ENCODE data around the gene ZNF774. TPM values are rescaled to one million over a fixed set of nuclear protein-coding genes. Genes with fewer than 3 reads are reported as not detected.
A peak's percentile ranks its signal among the peaks of the same experiment; 100 is the strongest.
"Not testable (repeated sequence)": the region's sequence is repeated elsewhere in the genome, so short reads cannot be mapped to it uniquely, and the experiment has no call there.

Gene ZNF774
- polyA plus RNA-seq (2013, experiment 1 of 2): 0.90 TPM
- polyA plus RNA-seq (2013, experiment 2 of 2): 1.0 TPM

- no peak within 1 kb of the TSS for H2AK5ac ChIP-seq (ENCODE audit: low read length)
- H3K9ac ChIP-seq (ENCODE audit: low read length): peak within 1 kb of the TSS; percentile 69
- H3K36me3 ChIP-seq (ENCODE audit: control insufficient read depth, insufficient read depth, low read length): no peaks in the 10 kb centered on the region
- peak; percentile 98 for DNase-seq
- H2BK5ac ChIP-seq (ENCODE audit: low read length): no peak within 1 kb of the TSS
- H3K79me1 ChIP-seq (ENCODE audit: low read length): no peaks in the 10 kb centered on the region
- H3K4me1 ChIP-seq (ENCODE audit: control insufficient read depth, low read depth, low read length): no peaks in the 10 kb centered on the region
- no CpG with 5 or more reads among the region's 53 CpGs for WGBS (ENCODE audit: extremely low coverage, insufficient coverage, low lambda C conversion rate)
- H3K4me3 ChIP-seq (ENCODE audit: low read length): peak within 1 kb of the TSS; percentile 75
- H4K5ac ChIP-seq (ENCODE audit: low read length): no peak within 1 kb of the TSS
- H3K18ac ChIP-seq (ENCODE audit: low read length): no peak within 1 kb of the TSS
- H2BK15ac ChIP-seq (replicated peaks; ENCODE audit: low read depth): no peak within 1 kb of the TSS
- no peaks in the 10 kb centered on the region for H3K79me2 ChIP-seq (ENCODE audit: control insufficient read depth, insufficient read depth, low read length)
- no peaks in the 10 kb centered on the region for H3K27me3 ChIP-seq (ENCODE audit: insufficient read depth, low read length, poor library complexity)
- H3K56ac ChIP-seq (ENCODE audit: low read length): peak within 1 kb of the TSS; percentile 81
- no peak within 1 kb of the TSS for H2BK120ac ChIP-seq (ENCODE audit: low read depth, low read length)
- H3K4me2 ChIP-seq (ENCODE audit: low read length): peak within 1 kb of the TSS; percentile 98
- H3K27ac ChIP-seq (ENCODE audit: low read depth, low read length): peak within 1 kb of the TSS; percentile 11
- H3K4ac ChIP-seq (ENCODE audit: low read depth, low read length): no peak within 1 kb of the TSS
- H4K8ac ChIP-seq (ENCODE audit: low read depth, low read length): peak within 1 kb of the TSS; percentile 43
- peak within 1 kb of the TSS; percentile 30 for H3K23ac ChIP-seq (ENCODE audit: low read length)
Observed at GRCh38 chr15:90352107-90352893, at the start of gene ZNF774. ZNF774 (plus strand) TSS chr15:90352284; CDS start chr15:90354661, 2,377 bp downstream.

GRCh38 chr15:90305355-90305754, 46.7 kb upstream of the ZNF774 start:
- H3K56ac ChIP-seq (ENCODE audit: low read length); H3K79me2 ChIP-seq (ENCODE audit: control insufficient read depth, insufficient read depth, low read length); H4K5ac ChIP-seq (ENCODE audit: low read length); H3K36me3 ChIP-seq (ENCODE audit: control insufficient read depth, insufficient read depth, low read length); H3K23ac ChIP-seq (ENCODE audit: low read length); H3K79me1 ChIP-seq (ENCODE audit: low read length); DNase-seq; H3K4me3 ChIP-seq (ENCODE audit: low read length); H3K4me2 ChIP-seq (ENCODE audit: low read length); H3K27ac ChIP-seq (ENCODE audit: low read depth, low read length); H2BK5ac ChIP-seq (ENCODE audit: low read length); H3K18ac ChIP-seq (ENCODE audit: low read length); H2BK120ac ChIP-seq (ENCODE audit: low read depth, low read length); H3K4me1 ChIP-seq (ENCODE audit: control insufficient read depth, low read depth, low read length); H2BK15ac ChIP-seq (replicated peaks; ENCODE audit: low read depth); H4K8ac ChIP-seq (ENCODE audit: low read depth, low read length); H3K9ac ChIP-seq (ENCODE audit: low read length); H2AK5ac ChIP-seq (ENCODE audit: low read length); H3K4ac ChIP-seq (ENCODE audit: low read depth, low read length); H3K27me3 ChIP-seq (ENCODE audit: insufficient read depth, low read length, poor library complexity): not testable (repeated sequence)
- WGBS (ENCODE audit: extremely low coverage, insufficient coverage, low lambda C conversion rate): no CpG with 5 or more reads among the region's 14 CpGs

- no peaks in the 10 kb centered on the region for H3K79me1 ChIP-seq (ENCODE audit: low read length)
- H3K9ac ChIP-seq (ENCODE audit: low read length): no peak overlapping the region
- H4K5ac ChIP-seq (ENCODE audit: low read length): no peak overlapping the region
- H2BK120ac ChIP-seq (ENCODE audit: low read depth, low read length): no peak overlapping the region
- no peak overlapping the region for H3K23ac ChIP-seq (ENCODE audit: low read length)
- H2BK5ac ChIP-seq (ENCODE audit: low read length): no peak overlapping the region
- no CpG with 5 or more reads among the region's 3 CpGs for WGBS (ENCODE audit: extremely low coverage, insufficient coverage, low lambda C conversion rate)
- no peak for DNase-seq
- H2AK5ac ChIP-seq (ENCODE audit: low read length): no peak overlapping the region
- H3K27me3 ChIP-seq (ENCODE audit: insufficient read depth, low read length, poor library complexity): no peaks in the 10 kb centered on the region
- no peak overlapping the region for H4K8ac ChIP-seq (ENCODE audit: low read depth, low read length)
- no peak overlapping the region for H3K4ac ChIP-seq (ENCODE audit: low read depth, low read length)
- no peak overlapping the region for H3K4me2 ChIP-seq (ENCODE audit: low read length)
- H3K79me2 ChIP-seq (ENCODE audit: control insufficient read depth, insufficient read depth, low read length): no peaks in the 10 kb centered on the region
- no peak overlapping the region for H2BK15ac ChIP-seq (replicated peaks; ENCODE audit: low read depth)
- H3K4me3 ChIP-seq (ENCODE audit: low read length): no peak overlapping the region
- no peaks in the 10 kb centered on the region for H3K36me3 ChIP-seq (ENCODE audit: control insufficient read depth, insufficient read depth, low read length)
- no peak overlapping the region for H3K18ac ChIP-seq (ENCODE audit: low read length)
- no peaks in the 10 kb centered on the region for H3K4me1 ChIP-seq (ENCODE audit: control insufficient read depth, low read depth, low read length)
- no peak overlapping the region for H3K56ac ChIP-seq (ENCODE audit: low read length)
- no peak overlapping the region for H3K27ac ChIP-seq (ENCODE audit: low read depth, low read length)
Observed at GRCh38 chr15:90305932-90306331, 46.2 kb upstream of the ZNF774 start.

GRCh38 chr15:90306560-90306959, 45.5 kb upstream of the ZNF774 start:
- Histone ChIP-seq H2BK15ac (replicated peaks; ENCODE audit: low read depth) (no peak overlapping the region), H3K27ac (ENCODE audit: low read depth, low read length) (no peak overlapping the region), H3K79me2 (ENCODE audit: control insufficient read depth, insufficient read depth, low read length) (no peaks in the 10 kb centered on the region), H3K79me1 (ENCODE audit: low read length) (no peaks in the 10 kb centered on the region), H3K27me3 (ENCODE audit: insufficient read depth, low read length, poor library complexity) (no peaks in the 10 kb centered on the region), H3K4me1 (ENCODE audit: control insufficient read depth, low read depth, low read length) (no peaks in the 10 kb centered on the region), H3K23ac (ENCODE audit: low read length) (no peak overlapping the region), H3K36me3 (ENCODE audit: control insufficient read depth, insufficient read depth, low read length) (no peaks in the 10 kb centered on the region), H2BK5ac (ENCODE audit: low read length) (no peak overlapping the region), H4K5ac (ENCODE audit: low read length) (no peak overlapping the region), H3K56ac (ENCODE audit: low read length) (no peak overlapping the region), H3K18ac (ENCODE audit: low read length) (no peak overlapping the region), H3K4me2 (ENCODE audit: low read length) (no peak overlapping the region), H3K4me3 (ENCODE audit: low read length) (no peak overlapping the region), H4K8ac (ENCODE audit: low read depth, low read length) (no peak overlapping the region), H3K9ac (ENCODE audit: low read length) (no peak overlapping the region), H3K4ac (ENCODE audit: low read depth, low read length) (no peak overlapping the region), H2BK120ac (ENCODE audit: low read depth, low read length) (no peak overlapping the region), H2AK5ac (ENCODE audit: low read length) (no peak overlapping the region)
- no CpG with 5 or more reads among the region's 6 CpGs for WGBS (ENCODE audit: extremely low coverage, insufficient coverage, low lambda C conversion rate)
- DNase-seq: no peak

- H4K8ac ChIP-seq (ENCODE audit: low read depth, low read length): no peak overlapping the region
- no CpG with 5 or more reads among the region's 2 CpGs for WGBS (ENCODE audit: extremely low coverage, insufficient coverage, low lambda C conversion rate)
- H3K18ac ChIP-seq (ENCODE audit: low read length): no peak overlapping the region
- H3K4me3 ChIP-seq (ENCODE audit: low read length): no peak overlapping the region
- no peaks in the 10 kb centered on the region for H3K4me1 ChIP-seq (ENCODE audit: control insufficient read depth, low read depth, low read length)
- no peak overlapping the region for H2AK5ac ChIP-seq (ENCODE audit: low read length)
- H4K5ac ChIP-seq (ENCODE audit: low read length): no peak overlapping the region
- no peak overlapping the region for H3K23ac ChIP-seq (ENCODE audit: low read length)
- no peak overlapping the region for H3K4me2 ChIP-seq (ENCODE audit: low read length)
- H3K27ac ChIP-seq (ENCODE audit: low read depth, low read length): no peak overlapping the region
- H3K9ac ChIP-seq (ENCODE audit: low read length): no peak overlapping the region
- H2BK120ac ChIP-seq (ENCODE audit: low read depth, low read length): no peak overlapping the region
- no peak overlapping the region for H2BK15ac ChIP-seq (replicated peaks; ENCODE audit: low read depth)
- no peaks in the 10 kb centered on the region for H3K79me2 ChIP-seq (ENCODE audit: control insufficient read depth, insufficient read depth, low read length)
- H2BK5ac ChIP-seq (ENCODE audit: low read length): no peak overlapping the region
- H3K36me3 ChIP-seq (ENCODE audit: control insufficient read depth, insufficient read depth, low read length): no peaks in the 10 kb centered on the region
- no peak for DNase-seq
- no peaks in the 10 kb centered on the region for H3K79me1 ChIP-seq (ENCODE audit: low read length)
- no peaks in the 10 kb centered on the region for H3K27me3 ChIP-seq (ENCODE audit: insufficient read depth, low read length, poor library complexity)
- H3K56ac ChIP-seq (ENCODE audit: low read length): no peak overlapping the region
- H3K4ac ChIP-seq (ENCODE audit: low read depth, low read length): no peak overlapping the region
Observed at GRCh38 chr15:90307661-90308060, 44.4 kb upstream of the ZNF774 start.

GRCh38 chr15:90309020-90309419, 43.1 kb upstream of the ZNF774 start:
- no CpG with 5 or more reads among the region's 4 CpGs for WGBS (ENCODE audit: extremely low coverage, insufficient coverage, low lambda C conversion rate)
- H3K56ac ChIP-seq (ENCODE audit: low read length): no peak overlapping the region
- no peak overlapping the region for H4K5ac ChIP-seq (ENCODE audit: low read length)
- no peak overlapping the region for H3K4me2 ChIP-seq (ENCODE audit: low read length)
- H4K8ac ChIP-seq (ENCODE audit: low read depth, low read length): no peak overlapping the region
- no peaks in the 10 kb centered on the region for H3K79me1 ChIP-seq (ENCODE audit: low read length)
- no peaks in the 10 kb centered on the region for H3K79me2 ChIP-seq (ENCODE audit: control insufficient read depth, insufficient read depth, low read length)
- no peaks in the 10 kb centered on the region for H3K4me1 ChIP-seq (ENCODE audit: control insufficient read depth, low read depth, low read length)
- no peak overlapping the region for H3K9ac ChIP-seq (ENCODE audit: low read length)
- H3K36me3 ChIP-seq (ENCODE audit: control insufficient read depth, insufficient read depth, low read length): no peaks in the 10 kb centered on the region
- no peak overlapping the region for H3K18ac ChIP-seq (ENCODE audit: low read length)
- DNase-seq: no peak
- no peak overlapping the region for H3K4ac ChIP-seq (ENCODE audit: low read depth, low read length)
- H2BK15ac ChIP-seq (replicated peaks; ENCODE audit: low read depth): no peak overlapping the region
- no peak overlapping the region for H3K4me3 ChIP-seq (ENCODE audit: low read length)
- H3K27ac ChIP-seq (ENCODE audit: low read depth, low read length): no peak overlapping the region
- no peak overlapping the region for H2AK5ac ChIP-seq (ENCODE audit: low read length)
- H2BK5ac ChIP-seq (ENCODE audit: low read length): no peak overlapping the region
- no peak overlapping the region for H3K23ac ChIP-seq (ENCODE audit: low read length)
- no peaks in the 10 kb centered on the region for H3K27me3 ChIP-seq (ENCODE audit: insufficient read depth, low read length, poor library complexity)
- H2BK120ac ChIP-seq (ENCODE audit: low read depth, low read length): no peak overlapping the region

Measured in mesendoderm (in vitro differentiated cells).